NCI-H524 treated with DMSO at 0.1 percent for 48 hours (cell line): Measurements from ENCODE around the gene TBPL1.
"Not testable (repeated sequence)": the region's sequence is repeated elsewhere in the genome, so short reads cannot be mapped to it uniquely, and the experiment has no call there.

ENCODE experiments used
- DNase-seq: peaks from one replicate; lab custom pipeline; 2025; lab: John Stamatoyannopoulos, UW

TBPL1 gene

GRCh38 chr6:133952815-133953633, at the start of gene TBPL1:
TBPL1 (plus strand) TSS chr6:133953224; CDS start chr6:133980126, 26,902 bp downstream.
- DNase-seq: peak; percentile 93

- DNase-seq: no peak
Observed at GRCh38 chr6:133903855-133904254, 49.2 kb upstream of the TBPL1 start.

- no peak for DNase-seq
Observed at GRCh38 chr6:133906050-133906449, 47.0 kb upstream of the TBPL1 start.

GRCh38 chr6:133916650-133917151, 36.3 kb upstream of the TBPL1 start:
- DNase-seq: peak; percentile 88

GRCh38 chr6:133917781-133918180, 35.2 kb upstream of the TBPL1 start:
- no peak for DNase-seq

GRCh38 chr6:133918208-133918930, 34.7 kb upstream of the TBPL1 start:
- DNase-seq: peak; percentile 85

GRCh38 chr6:133919362-133919761, 33.7 kb upstream of the TBPL1 start:
- DNase-seq: no peak

GRCh38 chr6:133921249-133921859, 31.7 kb upstream of the TBPL1 start:
- peak; percentile 20 for DNase-seq

GRCh38 chr6:133923938-133924593, 29.0 kb upstream of the TBPL1 start:
- DNase-seq: peak; percentile 56

- DNase-seq: not testable (repeated sequence)
Observed at GRCh38 chr6:133931221-133931620, 21.8 kb upstream of the TBPL1 start.

- DNase-seq: not testable (repeated sequence)
Observed at GRCh38 chr6:133936352-133936751, 16.7 kb upstream of the TBPL1 start.

GRCh38 chr6:133937909-133938308, 15.1 kb upstream of the TBPL1 start:
- no peak for DNase-seq

GRCh38 chr6:133938533-133938932, 14.5 kb upstream of the TBPL1 start:
- DNase-seq: no peak

- no peak for DNase-seq
Observed at GRCh38 chr6:133939778-133940667, 13.0 kb upstream of the TBPL1 start.

- DNase-seq: no peak
Observed at GRCh38 chr6:133945158-133945557, 7.9 kb upstream of the TBPL1 start.

GRCh38 chr6:133947302-133947900, 5.6 kb upstream of the TBPL1 start:
- peak; percentile 44 for DNase-seq

- DNase-seq: no peak
Observed at GRCh38 chr6:133948472-133948871, 4.6 kb upstream of the TBPL1 start.

- DNase-seq: no peak
Observed at GRCh38 chr6:133951227-133951626, 1.8 kb upstream of the TBPL1 start.

- peak; percentile 64 for DNase-seq
Observed at GRCh38 chr6:133951881-133952814, 876 bp upstream of the TBPL1 start.
